Activated CD8-positive, alpha-beta T cell treated with anti-CD3 and anti-CD28 coated beads for 36 hours (primary cell): ENCODE measurements around the gene ITK. TPM values are rescaled to one million over a fixed set of nuclear protein-coding genes. Genes with fewer than 3 reads are reported as not detected.
"Not testable (repeated sequence)": the region's sequence is repeated elsewhere in the genome, so short reads cannot be mapped to it uniquely, and the experiment has no call there.

Experiments used
- ATAC-seq: fragments of 200-7000 bp; cut with Tn5 transposase; one replicate; pipeline ENCODE4 v1.10.0; 2021; ENCODE audit warnings: mild to moderate bottlenecking, moderate library complexity
- CTCF ChIA-PET: fragments of 350-600 bp; sonication (Branson Sonifier 250); formaldehyde crosslinking; loops from one replicate; lab custom pipeline; 2021; ENCODE audit warnings: antibody characterized with exemption; lab: Charles Lee
- POLR2A ChIA-PET: fragments of 350-600 bp; sonication (Branson Sonifier 250); formaldehyde crosslinking; loops from one replicate; lab custom pipeline; 2021; ENCODE audit warnings: antibody characterized with exemption; lab: Charles Lee
- DNase-seq: peaks from one replicate; pipeline ENCODE4 v3.0.0-alpha.2; 2020
- H3K27ac Mint-ChIP-seq: one replicate; pipeline ENCODE4 v1.8.0; 2021; ENCODE audit warnings: mild to moderate bottlenecking, mixed read lengths
- H3K27me3 Mint-ChIP-seq: one replicate; pipeline ENCODE4 v1.8.0; 2021; ENCODE audit warnings: mixed read lengths
- H3K36me3 Mint-ChIP-seq: one replicate; pipeline ENCODE4 v1.8.0; 2021; ENCODE audit warnings: low read depth, mixed read lengths
- H3K4me1 Mint-ChIP-seq: one replicate; pipeline ENCODE4 v1.8.0; 2021; ENCODE audit warnings: low read depth, mixed read lengths
- H3K4me3 Mint-ChIP-seq: one replicate; pipeline ENCODE4 v1.8.0; 2021; ENCODE audit warnings: mild to moderate bottlenecking, moderate library complexity, mixed read lengths
- H3K9me3 Mint-ChIP-seq: one replicate; pipeline ENCODE4 v1.8.0; 2021; ENCODE audit warnings: mixed read lengths
- CTCF ChIP-seq: fragments of 200-600 bp; IDR thresholded peaks from one replicate; pipeline ENCODE4 v1.8.0; 2022; ENCODE audit warnings: antibody characterized with exemption, mild to moderate bottlenecking
- intact Hi-C: fragments of 100-400 bp; cut with micrococcal nuclease; formaldehyde crosslinking; loops from one replicate; pipeline ENCODE4 v1.10.0; 2022
- total RNA-seq, 2 experiments: library from RNA; stranded (reverse); gene quantifications; one replicate each; pipeline ENCODE4 v1.2.3, GENCODE V29; 2021

ITK gene
- total RNA-seq, 2 experiments from 2014 or later, result 229 to 236 TPM

GRCh38 chr5:157184117-157184670 is 3.6 kb downstream of the ITK start:
- no peaks in the 10 kb centered on the region for H3K27me3 Mint-ChIP-seq
- intact Hi-C loops, result no loop called here
- TF ChIP-seq CTCF, result no peak
- ATAC-seq, result no peak
- POLR2A ChIA-PET, result interaction anchor here (1.3 to 55.7 kb wide), 6 partner anchors 1 to 89 kb away, joined by 5 to 1980 read pairs (median 155); partner anchors contain the start of genes GARIN3, ITK and MED7
- H3K4me3 Mint-ChIP-seq, result peak overlapping the region; percentile 99
- peaks cover 82% of the 10 kb centered on the region for H3K36me3 Mint-ChIP-seq
- CTCF ChIA-PET, result interaction anchor here (1.3 to 3.8 kb wide), 3 partner anchors 28 to 69 kb away, joined by 3 to 29 read pairs (median 7); no protein-coding TSS in a partner anchor
- DNase-seq, result no peak
- peak overlapping the region; percentile 94 for H3K27ac Mint-ChIP-seq
- peaks cover 31% of the 10 kb centered on the region for H3K4me1 Mint-ChIP-seq
- no peaks in the 10 kb centered on the region for H3K9me3 Mint-ChIP-seq

- intact Hi-C loops, H3K27me3 Mint-ChIP-seq, ATAC-seq, DNase-seq, H3K9me3 Mint-ChIP-seq: not testable (repeated sequence)
- Mint-ChIP-seq H3K36me3 (peaks cover 88% of the 10 kb centered on the region), H3K4me3 (peak overlapping the region; percentile 99), H3K4me1 (peaks cover 28% of the 10 kb centered on the region), H3K27ac (peak overlapping the region; percentile 94)
- ChIA-PET CTCF (interaction anchor here (0.5 to 3.8 kb wide), 4 partner anchors 29 to 499 kb away, joined by 3 to 29 read pairs (median 6); no protein-coding TSS in a partner anchor), POLR2A (interaction anchor here (1.3 to 55.7 kb wide), 6 partner anchors 0 to 88 kb away, joined by 5 to 1980 read pairs (median 155); partner anchors contain the start of genes GARIN3, ITK and MED7)
These were observed 4.5 kb downstream of the ITK start for GRCh38 chr5:157185122-157185521.

GRCh38 chr5:157186309-157187045 is 5.8 kb downstream of the ITK start:
- ChIA-PET POLR2A (interaction anchor here (0.6 to 55.7 kb wide), 13 partner anchors 1 to 1197 kb away, joined by 3 to 1980 read pairs (median 9); partner anchors contain the start of genes GARIN3, ITK and MED7), CTCF (interaction anchor here (0.8 to 9.3 kb wide), 6 partner anchors 10 to 126 kb away, joined by 3 to 80 read pairs (median 4); no protein-coding TSS in a partner anchor)
- intact Hi-C loops, result no loop called here
- no peaks in the 10 kb centered on the region for H3K27me3 Mint-ChIP-seq
- no peak for TF ChIP-seq CTCF
- peak; percentile 6 for ATAC-seq
- peak; percentile 58 for DNase-seq
- H3K4me3 Mint-ChIP-seq, result peak overlapping the region; percentile 99
- peaks cover 92% of the 10 kb centered on the region for H3K36me3 Mint-ChIP-seq
- no peaks in the 10 kb centered on the region for H3K9me3 Mint-ChIP-seq
- peaks cover 34% of the 10 kb centered on the region for H3K4me1 Mint-ChIP-seq
- peak overlapping the region; percentile 94 for H3K27ac Mint-ChIP-seq

DNA sequence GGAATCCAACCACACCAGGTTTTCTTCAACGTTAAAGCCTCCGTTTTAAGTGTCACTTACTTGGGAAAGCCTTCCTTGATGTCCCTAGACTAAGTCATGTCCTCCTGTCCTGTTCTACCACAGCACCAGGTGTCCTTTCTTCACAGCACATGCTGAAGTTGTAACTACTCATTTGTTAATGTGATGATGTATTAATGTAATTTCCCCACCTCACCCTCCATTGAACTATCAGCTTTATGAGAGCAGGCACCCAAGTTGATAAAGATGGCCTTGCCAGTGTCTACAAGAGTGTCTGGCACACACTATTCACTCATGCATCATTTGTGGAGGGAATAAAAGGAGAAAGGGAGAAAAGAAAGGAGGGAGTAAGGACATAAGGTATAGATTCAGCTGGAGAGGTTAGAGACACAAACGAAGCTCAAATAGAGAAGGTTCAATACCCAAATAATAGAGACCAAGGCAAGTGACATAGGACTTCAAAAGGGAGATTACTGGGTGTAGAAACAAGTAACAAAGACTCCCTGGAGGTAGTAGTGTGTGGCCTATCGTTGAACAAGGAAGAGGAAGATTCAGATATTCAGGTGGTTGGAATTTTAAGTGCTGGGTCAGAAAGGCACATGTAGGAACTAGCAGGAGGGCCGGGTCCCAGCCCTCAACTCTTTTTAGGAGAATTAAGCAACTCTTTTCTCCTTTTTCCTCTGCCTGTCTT is 6.6 kb downstream of the ITK start:
- peak overlapping the region; percentile 99 for H3K4me3 Mint-ChIP-seq
- ChIA-PET CTCF (interaction anchor here (0.8 to 9.3 kb wide), 5 partner anchors 9 to 125 kb away, joined by 3 to 80 read pairs (median 5); no protein-coding TSS in a partner anchor), POLR2A (interaction anchor here (0.7 to 55.7 kb wide), 13 partner anchors 2 to 166 kb away, joined by 3 to 1980 read pairs (median 9); partner anchors contain the start of genes GARIN3, ITK and MED7)
- peak; percentile 11 for ATAC-seq
- H3K27me3 Mint-ChIP-seq, result no peaks in the 10 kb centered on the region
- H3K27ac Mint-ChIP-seq, result peak overlapping the region; percentile 94
- DNase-seq, result no peak
- TF ChIP-seq CTCF, result no peak
- peaks cover 91% of the 10 kb centered on the region for H3K36me3 Mint-ChIP-seq
- peaks cover 40% of the 10 kb centered on the region for H3K4me1 Mint-ChIP-seq
- no peaks in the 10 kb centered on the region for H3K9me3 Mint-ChIP-seq
- intact Hi-C loops, result no loop called here

DNA sequence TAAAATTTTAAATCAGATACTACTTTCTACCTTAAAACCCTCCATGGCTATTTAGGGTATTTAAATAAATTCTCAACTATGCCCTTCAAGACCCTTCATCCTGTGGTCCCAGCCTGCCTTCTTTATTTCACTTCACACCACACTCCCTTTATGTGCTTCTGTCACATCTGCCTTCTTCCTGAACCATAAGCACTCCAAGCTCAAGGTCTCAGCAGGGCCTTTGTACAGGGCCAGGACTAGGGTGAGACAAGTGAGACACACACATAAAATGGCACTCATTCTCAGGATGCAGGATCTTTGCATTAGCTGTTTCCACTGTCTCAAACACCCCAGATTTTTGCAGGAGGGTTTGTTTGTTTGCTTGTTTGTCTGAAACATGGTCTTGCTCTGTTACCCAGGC is 7.6 kb downstream of the ITK start:
- intact Hi-C loops, result no loop called here
- no peaks in the 10 kb centered on the region for H3K9me3 Mint-ChIP-seq
- DNase-seq, result no peak
- ATAC-seq, result no peak
- no peaks in the 10 kb centered on the region for H3K27me3 Mint-ChIP-seq
- H3K27ac Mint-ChIP-seq, result peak overlapping the region; percentile 94
- POLR2A ChIA-PET, result interaction anchor here (0.5 to 55.7 kb wide), 12 partner anchors 3 to 84 kb away, joined by 3 to 1980 read pairs (median 12); partner anchors contain the start of genes GARIN3, ITK and MED7
- no peak for TF ChIP-seq CTCF
- peaks cover 91% of the 10 kb centered on the region for H3K36me3 Mint-ChIP-seq
- peaks cover 49% of the 10 kb centered on the region for H3K4me1 Mint-ChIP-seq
- CTCF ChIA-PET, result interaction anchor here (1.2 to 9.3 kb wide), 5 partner anchors 14 to 39 kb away, joined by 4 to 80 read pairs (median 6); no protein-coding TSS in a partner anchor
- peak overlapping the region; percentile 99 for H3K4me3 Mint-ChIP-seq
